SK-N-SH treated with all-trans-retinoic acid at 6 μM for 48 hours (cell line): ENCODE results near the gene ZNF683.

Experiments used
- ZFP3 ChIP-seq: fragments of 250-450 bp; sonication (Bioruptor Pico); IDR thresholded peaks from 2 replicates; pipeline ENCODE4 v1.5.0; 2020; ENCODE audit warnings: mild to moderate bottlenecking, moderate library complexity
- TF ChIP-seq, protein P1 (sequence below): fragments of 250-450 bp; sonication (Bioruptor Pico); IDR thresholded peaks from 2 replicates; pipeline ENCODE4 v1.8.0; 2020; ENCODE audit warnings: mild to moderate bottlenecking, moderate library complexity, borderline replicate concordance
- TF ChIP-seq, protein P2 (sequence below): fragments of 250-450 bp; sonication (Bioruptor Pico); IDR thresholded peaks from 2 replicates; pipeline ENCODE4 v1.8.0; 2021; ENCODE audit warnings: low read depth, mild to moderate bottlenecking, moderate library complexity, borderline replicate concordance

DNA sequence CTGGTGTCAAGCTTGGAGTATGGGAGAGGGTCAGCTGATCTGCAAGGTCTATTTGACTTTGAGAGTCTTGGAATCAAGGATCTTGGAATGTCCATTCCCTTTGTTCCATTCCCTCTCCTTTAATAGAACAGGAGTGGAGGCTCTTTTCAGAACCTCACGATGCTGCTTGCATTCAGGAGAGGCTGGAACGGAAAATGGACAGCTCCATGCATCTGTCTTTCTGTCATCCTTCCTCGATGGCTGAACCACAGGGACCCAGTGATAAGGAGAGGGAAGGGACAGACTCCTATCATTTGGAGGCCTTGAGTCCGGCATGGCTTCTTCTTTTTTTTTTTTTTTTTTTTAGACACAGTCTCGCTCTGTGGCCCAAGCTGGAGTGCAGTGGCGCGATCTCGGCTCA is 23.2 kb upstream of the ZNF683 start:
- TF ChIP-seq, protein P1, sequence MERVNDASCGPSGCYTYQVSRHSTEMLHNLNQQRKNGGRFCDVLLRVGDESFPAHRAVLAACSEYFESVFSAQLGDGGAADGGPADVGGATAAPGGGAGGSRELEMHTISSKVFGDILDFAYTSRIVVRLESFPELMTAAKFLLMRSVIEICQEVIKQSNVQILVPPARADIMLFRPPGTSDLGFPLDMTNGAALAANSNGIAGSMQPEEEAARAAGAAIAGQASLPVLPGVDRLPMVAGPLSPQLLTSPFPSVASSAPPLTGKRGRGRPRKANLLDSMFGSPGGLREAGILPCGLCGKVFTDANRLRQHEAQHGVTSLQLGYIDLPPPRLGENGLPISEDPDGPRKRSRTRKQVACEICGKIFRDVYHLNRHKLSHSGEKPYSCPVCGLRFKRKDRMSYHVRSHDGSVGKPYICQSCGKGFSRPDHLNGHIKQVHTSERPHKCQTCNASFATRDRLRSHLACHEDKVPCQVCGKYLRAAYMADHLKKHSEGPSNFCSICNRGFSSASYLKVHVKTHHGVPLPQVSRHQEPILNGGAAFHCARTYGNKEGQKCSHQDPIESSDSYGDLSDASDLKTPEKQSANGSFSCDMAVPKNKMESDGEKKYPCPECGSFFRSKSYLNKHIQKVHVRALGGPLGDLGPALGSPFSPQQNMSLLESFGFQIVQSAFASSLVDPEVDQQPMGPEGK (CRISPR knock-in tag): no peak
- TF ChIP-seq, protein P2, sequence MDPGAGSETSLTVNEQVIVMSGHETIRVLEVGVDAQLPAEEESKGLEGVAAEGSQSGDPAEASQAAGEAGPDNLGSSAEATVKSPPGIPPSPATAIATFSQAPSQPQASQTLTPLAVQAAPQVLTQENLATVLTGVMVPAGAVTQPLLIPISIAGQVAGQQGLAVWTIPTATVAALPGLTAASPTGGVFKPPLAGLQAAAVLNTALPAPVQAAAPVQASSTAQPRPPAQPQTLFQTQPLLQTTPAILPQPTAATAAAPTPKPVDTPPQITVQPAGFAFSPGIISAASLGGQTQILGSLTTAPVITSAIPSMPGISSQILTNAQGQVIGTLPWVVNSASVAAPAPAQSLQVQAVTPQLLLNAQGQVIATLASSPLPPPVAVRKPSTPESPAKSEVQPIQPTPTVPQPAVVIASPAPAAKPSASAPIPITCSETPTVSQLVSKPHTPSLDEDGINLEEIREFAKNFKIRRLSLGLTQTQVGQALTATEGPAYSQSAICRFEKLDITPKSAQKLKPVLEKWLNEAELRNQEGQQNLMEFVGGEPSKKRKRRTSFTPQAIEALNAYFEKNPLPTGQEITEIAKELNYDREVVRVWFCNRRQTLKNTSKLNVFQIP (CRISPR knock-in tag): no peak
- no peak for TF ChIP-seq ZFP3 (CRISPR knock-in tag)
